ENCODE data around the gene GUCY2D.

GUCY2D gene

GRCh38 chr17:8068736-8069586 lies 66.5 kb downstream of the GUCY2D start:
- TF ChIP-seq CTCF (IDR thresholded peaks at IDR 0.05; ENCODE audit: low read depth, low read length, missing control alignments) = no peak
- H3K4me3 ChIP-seq (ENCODE audit: low read depth, low read length) = no peak overlapping the region
- no peak for DNase-seq (ENCODE audit: low read depth)
- in situ Hi-C loops (cut with HindIII; ENCODE audit: low sequenced_read_pairs) = no loop called here

DNA sequence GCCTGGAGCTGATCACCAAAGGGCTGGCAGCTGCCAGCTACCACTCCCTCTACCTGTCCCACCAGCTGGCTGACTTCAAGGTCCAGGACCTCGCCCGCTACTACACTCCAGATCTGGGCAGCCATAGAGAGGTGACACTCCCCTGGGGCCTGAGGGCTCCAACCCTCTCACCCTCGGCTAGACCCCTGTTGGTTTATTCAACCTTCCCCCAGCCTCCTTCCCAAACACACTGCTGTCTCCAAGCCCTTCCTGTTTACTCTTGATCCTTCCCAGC lies 67.1 kb downstream of the GUCY2D start:
- TF ChIP-seq CTCF (IDR thresholded peaks at IDR 0.05; ENCODE audit: low read depth, low read length, missing control alignments) = no peak
- no peak overlapping the region for H3K4me3 ChIP-seq (ENCODE audit: low read depth, low read length)
- DNase-seq (ENCODE audit: low read depth) = no peak
- in situ Hi-C loops (cut with HindIII; ENCODE audit: low sequenced_read_pairs) = no loop called here

Measured in astrocyte of the cerebellum (primary cell).